Nephron (organoid): Measurements from ENCODE around the gene NAPA.

Experiments used
- H3K27ac Mint-ChIP-seq, 3 experiments: 2 replicates each; pipeline ENCODE4 v1.8.0; 2020; ENCODE audit warnings: mixed read lengths in 3 of 3, mild to moderate bottlenecking in 2 of 3, moderate library complexity in 1 of 3
- H3K27me3 Mint-ChIP-seq: 2 replicates; pipeline ENCODE4 v1.8.0; 2021; ENCODE audit warnings: low read depth, mild to moderate bottlenecking, moderate library complexity, mixed read lengths
- H3K36me3 Mint-ChIP-seq: 2 replicates; pipeline ENCODE4 v1.8.0; 2020; ENCODE audit warnings: low read depth, mixed read lengths
- H3K4me1 Mint-ChIP-seq: 2 replicates; pipeline ENCODE4 v1.8.0; 2020; ENCODE audit warnings: mixed read lengths
- H3K4me3 Mint-ChIP-seq, 3 experiments: 2 replicates each; pipeline ENCODE4 v1.8.0; 2020; ENCODE audit warnings: mild to moderate bottlenecking in 3 of 3, mixed read lengths in 3 of 3, moderate library complexity in 2 of 3
- H3K9me3 Mint-ChIP-seq: 2 replicates; pipeline ENCODE4 v1.8.0; 2020; ENCODE audit warnings: mixed read lengths
- CTCF ChIP-seq, 3 experiments: fragments of 200-600 bp; sonication (generic); IDR thresholded peaks; one replicate each; pipeline ENCODE4 v1.5.0; 2021; ENCODE audit warnings: antibody characterized with exemption in 3 of 3; ENCODE audit not compliant: unreplicated experiment in 3 of 3

Gene NAPA

GRCh38 chr19:47510516-47511127 lies 4.2 kb downstream of the NAPA start:
- Mint-ChIP-seq H3K27me3 (peaks cover 4% of the 10 kb centered on the region), H3K36me3 (no peaks in the 10 kb centered on the region), H3K9me3 (no peaks in the 10 kb centered on the region), H3K27ac (peak overlapping the region; percentile 35 to 95 (median 44)), H3K4me1 (peaks cover 71% of the 10 kb centered on the region), H3K4me3 (peak overlapping the region in 2 of 3 experiments; percentile 61 to 97)
- no peak for TF ChIP-seq CTCF (IDR thresholded peaks at IDR 0.05; ENCODE audit: unreplicated experiment in 3 of 3)

- Mint-ChIP-seq H3K36me3 (no peaks in the 10 kb centered on the region), H3K4me1 (peaks cover 66% of the 10 kb centered on the region), H3K4me3 (peak overlapping the region in 2 of 3 experiments; percentile 17 to 61), H3K27me3 (no peaks in the 10 kb centered on the region), H3K27ac (peak overlapping the region; percentile 35 to 44 (median 41)), H3K9me3 (no peaks in the 10 kb centered on the region)
- no peak for TF ChIP-seq CTCF (IDR thresholded peaks at IDR 0.05; ENCODE audit: unreplicated experiment in 3 of 3)
Measured at GRCh38 chr19:47509973-47510372, 4.9 kb downstream of the NAPA start.

GRCh38 chr19:47509170-47509847 lies 5.6 kb downstream of the NAPA start:
- H3K4me3 Mint-ChIP-seq = peak overlapping the region in 1 of 3 experiments; percentile 29
- peak overlapping the region in 1 of 3 experiments; percentile 58 for H3K27ac Mint-ChIP-seq
- H3K36me3 Mint-ChIP-seq = no peaks in the 10 kb centered on the region
- H3K9me3 Mint-ChIP-seq = no peaks in the 10 kb centered on the region
- TF ChIP-seq CTCF (IDR thresholded peaks at IDR 0.05; ENCODE audit: unreplicated experiment in 3 of 3) = no peak
- no peaks in the 10 kb centered on the region for H3K27me3 Mint-ChIP-seq
- peaks cover 59% of the 10 kb centered on the region for H3K4me1 Mint-ChIP-seq

- H3K27me3 Mint-ChIP-seq = no peaks in the 10 kb centered on the region
- TF ChIP-seq CTCF (IDR thresholded peaks at IDR 0.05; ENCODE audit: unreplicated experiment in 3 of 3) = no peak
- no peaks in the 10 kb centered on the region for H3K9me3 Mint-ChIP-seq
- no peak overlapping the region for H3K4me3 Mint-ChIP-seq
- H3K36me3 Mint-ChIP-seq = peaks cover under 1% of the 10 kb centered on the region
- H3K4me1 Mint-ChIP-seq = peaks cover 54% of the 10 kb centered on the region
- H3K27ac Mint-ChIP-seq = peak overlapping the region in 1 of 3 experiments; percentile 58
Measured at GRCh38 chr19:47508721-47509120, 6.1 kb downstream of the NAPA start.

GRCh38 chr19:47507924-47508553 lies 6.8 kb downstream of the NAPA start:
- Mint-ChIP-seq H3K4me3 (no peak overlapping the region), H3K9me3 (no peaks in the 10 kb centered on the region), H3K27ac (no peak overlapping the region), H3K36me3 (peaks cover 7% of the 10 kb centered on the region), H3K4me1 (peaks cover 47% of the 10 kb centered on the region), H3K27me3 (no peaks in the 10 kb centered on the region)
- no peak for TF ChIP-seq CTCF (IDR thresholded peaks at IDR 0.05; ENCODE audit: unreplicated experiment in 3 of 3)
